Measurements from ENCODE around the gene DNAL4.

Gene DNAL4

GRCh38 chr22:38839686-38840085 lies 45.7 kb upstream of the DNAL4 start:
- H3K4me3 ChIP-seq (ENCODE audit: low read length) = no peak overlapping the region
- DNase-seq (ENCODE audit: low read depth) = no peak
- no peak for TF ChIP-seq CTCF (conservative IDR thresholded peaks at IDR 0.05; ENCODE audit: low read depth, low read length)

DNA sequence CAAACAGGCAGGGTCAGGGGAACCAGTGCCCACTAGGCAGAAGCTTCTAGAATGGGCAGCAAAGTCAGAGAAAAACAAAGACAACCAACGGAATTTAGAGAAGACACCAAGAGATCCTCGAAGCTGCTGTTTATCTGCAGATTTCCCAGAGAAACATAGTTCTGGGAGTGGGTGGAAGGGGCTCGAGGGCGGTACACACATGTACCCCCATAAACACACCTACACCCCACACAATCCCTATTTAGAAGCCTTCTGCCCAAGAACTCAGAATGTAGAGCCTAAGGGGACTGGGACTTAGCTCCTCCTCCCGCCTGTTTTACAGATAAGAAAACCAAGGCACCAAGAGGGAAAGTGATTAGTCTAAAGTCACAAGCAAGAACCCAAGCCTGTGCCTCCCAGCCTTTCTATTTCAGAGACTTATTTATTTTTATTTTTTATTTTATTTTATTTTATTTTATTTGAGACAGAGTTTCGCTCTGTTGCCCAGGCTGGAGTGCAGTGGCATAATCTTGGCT lies 43.5 kb upstream of the DNAL4 start:
- DNase-seq (ENCODE audit: low read depth) = no peak
- TF ChIP-seq CTCF (conservative IDR thresholded peaks at IDR 0.05; ENCODE audit: low read depth, low read length) = no peak
- no peak overlapping the region for H3K4me3 ChIP-seq (ENCODE audit: low read length)

GRCh38 chr22:38835888-38836301 lies 42.0 kb upstream of the DNAL4 start:
- DNase-seq (ENCODE audit: low read depth) = no peak

GRCh38 chr22:38834991-38835390 lies 41.0 kb upstream of the DNAL4 start:
- no peak for TF ChIP-seq CTCF (conservative IDR thresholded peaks at IDR 0.05; ENCODE audit: low read depth, low read length)
- DNase-seq (ENCODE audit: low read depth) = no peak
- no peak overlapping the region for H3K4me3 ChIP-seq (ENCODE audit: low read length)

More at GRCh38 chr22:38835888-38836301, 42.0 kb upstream of the DNAL4 start:
- no peak for TF ChIP-seq CTCF (conservative IDR thresholded peaks at IDR 0.05; ENCODE audit: low read depth, low read length)
- no peak overlapping the region for H3K4me3 ChIP-seq (ENCODE audit: low read length)

- TF ChIP-seq CTCF (conservative IDR thresholded peaks at IDR 0.05; ENCODE audit: low read depth, low read length) = no peak
- H3K4me3 ChIP-seq (ENCODE audit: low read length) = no peak overlapping the region
- no peak for DNase-seq (ENCODE audit: low read depth)
Observed at GRCh38 chr22:38834215-38834953, 40.4 kb upstream of the DNAL4 start.

- no peak overlapping the region for H3K4me3 ChIP-seq (ENCODE audit: low read length)
- TF ChIP-seq CTCF (conservative IDR thresholded peaks at IDR 0.05; ENCODE audit: low read depth, low read length) = no peak
- DNase-seq (ENCODE audit: low read depth) = no peak
Observed at GRCh38 chr22:38833061-38833460, 39.1 kb upstream of the DNAL4 start.
